Measurements from ENCODE around the gene NR4A3.

NR4A3 gene

DNA sequence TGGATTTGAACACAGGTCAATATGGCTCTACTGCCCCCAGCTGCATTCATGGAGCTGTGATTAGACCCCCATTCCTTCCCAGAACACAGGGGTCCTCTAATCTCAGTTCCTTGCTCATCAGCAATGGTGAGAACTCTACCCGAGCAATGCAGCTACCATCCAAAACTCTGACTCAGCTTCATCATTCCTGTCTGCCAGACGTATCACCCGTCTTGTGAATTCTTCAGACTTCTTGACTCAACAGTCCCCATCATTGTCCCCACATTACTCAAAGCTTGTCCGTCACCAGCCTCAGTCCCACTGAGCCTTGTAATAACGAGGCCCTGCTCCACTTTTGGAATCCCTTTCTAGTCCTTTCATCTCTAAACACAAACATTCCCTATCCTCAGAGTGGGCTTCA is 48.4 kb downstream of the NR4A3 start:
- no peak for DNase-seq

GRCh38 chr9:99873531-99873930 is 51.8 kb downstream of the NR4A3 start:
- DNase-seq: no peak

DNA sequence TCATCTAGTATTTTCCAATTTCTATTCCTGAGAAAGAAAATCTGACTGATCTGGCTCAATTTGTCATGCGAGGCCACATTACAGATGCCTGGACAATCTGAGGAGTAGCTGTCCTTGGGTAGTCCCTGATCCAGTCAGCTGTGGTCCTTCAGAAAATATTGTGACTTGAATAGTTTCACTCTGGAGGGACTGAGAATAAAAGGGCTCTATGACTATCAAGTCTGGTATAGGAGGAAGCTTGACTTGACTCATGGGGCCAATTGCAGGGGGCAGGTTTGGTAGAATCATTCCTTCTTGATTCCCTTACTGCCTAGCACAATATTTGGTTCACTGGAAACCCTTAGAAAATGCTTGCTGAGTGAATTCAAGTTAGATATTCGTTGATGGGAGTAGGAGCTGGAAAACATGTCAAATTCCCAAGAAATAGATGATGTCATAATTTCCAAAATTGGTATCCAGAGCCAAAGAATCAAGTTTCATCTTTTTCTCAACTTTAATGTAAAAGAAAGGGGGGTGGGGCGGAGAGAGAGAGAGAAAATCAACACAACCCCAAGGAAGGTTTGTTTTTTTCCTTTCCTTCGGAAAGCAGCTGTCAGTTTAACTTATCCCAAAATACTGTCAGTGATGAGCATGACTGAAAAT is 52.4 kb downstream of the NR4A3 start:
- DNase-seq: no peak

DNA sequence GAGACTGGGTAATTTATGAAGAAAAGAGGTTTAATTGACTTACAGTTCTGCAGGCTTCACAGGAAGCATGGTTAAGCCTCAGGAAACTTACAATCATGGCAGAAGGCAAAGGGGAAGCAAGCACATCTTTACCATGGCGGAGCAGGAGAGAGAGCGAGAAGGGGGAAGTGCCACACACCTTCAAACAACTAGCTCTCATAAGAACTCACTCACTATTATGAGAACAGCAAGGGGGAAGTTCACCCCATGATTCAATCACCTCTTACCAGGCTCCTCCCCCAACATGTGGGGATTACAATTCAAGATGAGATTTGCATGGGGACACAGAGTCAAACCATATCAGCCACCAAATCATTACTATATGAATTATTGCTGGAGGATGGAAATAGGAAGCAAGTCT is 54.5 kb downstream of the NR4A3 start:
- DNase-seq: no peak

DNA sequence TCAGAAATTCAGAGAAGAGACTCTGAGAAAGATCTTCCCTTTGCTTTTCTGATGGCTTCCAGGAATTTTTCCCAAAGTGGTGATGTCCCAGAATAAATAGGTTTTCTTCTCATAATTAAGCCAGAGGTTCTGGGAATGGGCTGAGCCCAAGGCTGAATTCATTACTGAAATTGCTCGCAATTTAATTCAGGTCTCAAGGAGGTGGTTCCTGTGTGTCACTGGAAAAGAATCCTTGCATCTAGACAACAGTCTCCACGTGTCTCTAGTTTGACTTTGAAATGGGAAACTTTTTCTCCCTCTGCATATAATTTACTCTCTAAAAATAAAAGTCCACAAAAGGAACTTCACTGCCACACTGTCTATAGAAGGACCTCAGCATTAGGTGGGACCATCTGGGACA is 57.0 kb downstream of the NR4A3 start:
- no peak for DNase-seq

- DNase-seq: no peak
These were observed 60.1 kb downstream of the NR4A3 start for GRCh38 chr9:99881769-99882168.

GRCh38 chr9:99885747-99886146 is 64.1 kb downstream of the NR4A3 start:
- no peak for DNase-seq

DNA sequence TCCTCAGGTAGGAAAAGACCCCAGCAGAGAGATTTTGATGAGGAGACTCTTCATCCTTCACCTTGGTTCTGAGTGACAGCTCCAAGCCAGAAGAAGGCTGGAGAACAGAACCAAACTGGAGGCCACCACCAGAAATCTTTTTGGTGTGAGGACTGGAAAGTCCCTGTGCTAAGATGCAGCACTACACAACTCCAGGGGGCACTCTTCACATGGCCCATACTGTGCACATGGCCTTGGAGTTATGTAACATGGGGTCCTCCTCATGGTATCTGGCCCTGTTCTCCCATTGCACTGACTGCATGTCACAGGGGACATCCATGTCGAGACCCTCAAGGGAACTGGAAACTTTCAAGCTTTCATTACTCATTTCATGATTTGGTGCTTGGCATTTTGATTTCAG is 67.4 kb downstream of the NR4A3 start:
- DNase-seq: no peak

DNA sequence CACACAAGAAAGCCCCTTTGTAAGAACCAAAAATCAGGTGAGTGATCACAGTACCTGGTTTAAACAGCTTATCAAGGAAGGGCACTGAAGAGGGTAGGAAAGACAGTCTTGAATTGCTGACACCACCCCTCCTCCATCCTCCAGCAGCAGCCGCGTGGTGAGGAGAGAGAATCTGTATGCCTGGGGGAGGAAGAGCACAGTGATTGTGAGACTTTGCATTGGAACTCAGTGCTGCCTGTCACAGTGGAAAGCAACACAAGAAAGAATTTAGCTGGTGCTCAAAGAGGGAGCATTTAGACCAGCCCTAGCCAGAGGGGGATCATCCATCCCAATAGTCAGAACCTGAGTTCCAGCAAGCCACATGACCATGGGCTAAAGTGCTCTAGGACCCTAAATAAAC is 73.1 kb downstream of the NR4A3 start:
- no peak for DNase-seq

GRCh38 chr9:99895510-99895909 is 73.8 kb downstream of the NR4A3 start:
- no peak for DNase-seq

DNA sequence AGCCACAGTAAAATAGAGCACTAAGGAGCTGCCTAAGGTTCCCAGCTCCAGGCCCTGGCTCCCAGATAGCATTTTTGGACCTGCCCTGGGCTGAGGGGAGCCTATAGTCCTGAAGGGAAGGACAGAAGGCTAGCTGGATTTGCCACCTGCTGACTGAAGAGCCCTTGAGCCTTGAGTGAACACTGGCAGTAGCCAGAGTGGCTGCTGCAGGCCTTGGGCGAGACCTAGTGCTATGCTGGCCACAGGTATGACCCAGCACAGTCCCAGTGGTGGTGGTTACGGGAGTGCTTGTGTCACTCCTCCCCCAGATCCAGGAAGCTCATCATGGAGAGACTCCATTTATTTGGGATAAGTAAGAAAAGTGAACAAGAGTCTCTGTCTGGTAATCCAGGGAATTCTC is 74.4 kb downstream of the NR4A3 start:
- no peak for DNase-seq

GRCh38 chr9:99903393-99903792 is 81.7 kb downstream of the NR4A3 start:
- DNase-seq: no peak

DNA sequence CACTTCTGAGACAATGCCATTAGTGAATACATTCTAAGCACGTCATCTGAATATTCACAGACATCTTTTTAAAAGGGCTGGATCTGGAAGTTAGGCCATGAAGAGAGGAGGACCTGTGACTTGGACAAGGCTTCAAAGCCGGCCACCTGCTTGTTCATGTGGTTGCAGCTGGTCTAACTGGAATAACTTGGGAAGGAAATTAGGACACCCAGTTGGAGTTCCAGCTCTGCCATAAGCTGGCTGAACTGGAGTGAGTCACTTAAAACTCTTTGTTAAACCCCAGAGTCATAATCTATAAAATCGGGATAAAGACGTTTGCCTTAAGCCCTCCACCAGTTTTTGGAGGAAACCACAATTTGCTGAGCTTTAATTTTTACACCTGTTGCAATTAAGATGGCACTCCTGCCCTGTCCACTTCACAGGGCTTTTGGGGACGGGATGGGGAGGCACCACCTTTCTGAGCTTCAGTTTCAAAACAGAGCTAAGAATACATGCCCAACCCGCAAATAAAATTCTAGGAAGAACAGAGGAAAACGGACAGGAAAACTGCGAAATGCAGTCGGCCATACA is 84.2 kb downstream of the NR4A3 start:
- peak in 7 of 58 donors; percentile 1 to 40 (median 5) for DNase-seq

GRCh38 chr9:99906403-99907207 is 84.9 kb downstream of the NR4A3 start, which contains the start of gene STX17:
STX17 (plus strand) TSS chr9:99906654; CDS start chr9:99915240, 8,586 bp downstream.
- DNase-seq: peak in 57 of 58 donors; percentile 14 to 82 (median 68)

DNA sequence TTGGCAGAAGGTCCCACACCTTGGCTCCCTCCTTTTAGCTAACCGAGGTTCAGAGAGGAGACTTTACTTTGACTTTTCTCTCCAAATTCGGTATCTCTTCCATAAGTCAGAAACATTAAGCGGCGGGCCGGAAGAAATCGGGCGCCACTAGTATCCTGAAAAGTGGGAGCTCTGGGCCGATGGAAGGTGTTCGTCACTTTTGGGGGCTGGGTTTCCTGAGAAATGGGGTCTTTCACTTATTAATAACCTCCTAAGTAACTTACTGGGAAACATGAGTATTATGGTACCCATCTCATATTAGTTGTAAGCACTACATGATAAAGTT is 85.5 kb downstream of the NR4A3 start:
- peak in 2 of 58 donors; percentile 17 to 37 for DNase-seq

GRCh38 chr9:99911600-99911999 is 89.9 kb downstream of the NR4A3 start:
- no peak for DNase-seq

Measured in anterior cingulate cortex (tissue), 58 donors.